MM.1S (cell line): Measurements from ENCODE around the gene RIPPLY3.

Experiments used
- EZH2 ChIP-seq: fragments of 300-600 bp; sonication (generic); optimal IDR thresholded peaks from 2 replicates; pipeline ENCODE3; 2017; ENCODE audit warnings: low read depth, mild to moderate bottlenecking, antibody characterized with exemption, low read length, mixed read lengths
- EZH2phosphoT487 ChIP-seq: fragments of 300-600 bp; sonication (generic); IDR thresholded peaks from 2 replicates; pipeline ENCODE4 v1.6.1; 2018; ENCODE audit warnings: antibody characterized with exemption, low read length
- TF ChIP-seq, protein P1 (sequence below): fragments of 300-600 bp; sonication (generic); IDR thresholded peaks from 2 replicates; pipeline ENCODE4 v1.5.1; 2016; ENCODE audit warnings: antibody characterized with exemption, low read length, mixed read lengths

DNA sequence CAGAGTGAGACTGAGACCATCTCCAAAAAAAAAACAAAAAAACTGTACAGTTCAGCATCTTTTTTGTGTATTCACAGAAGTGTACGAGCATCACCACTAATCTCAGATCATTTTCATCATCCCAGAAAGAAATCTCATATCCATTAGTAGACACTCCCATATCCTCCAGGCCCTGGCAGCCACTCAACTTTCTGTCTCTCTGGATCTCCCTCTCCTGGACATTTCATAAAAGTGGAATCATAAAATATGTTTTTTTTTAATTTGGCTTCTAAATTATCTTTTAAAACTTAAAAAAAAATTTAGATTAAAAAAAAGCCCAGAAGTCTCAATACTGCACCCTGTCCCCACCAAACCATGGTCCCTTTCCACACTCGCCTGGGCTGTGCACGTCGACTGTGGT, 22.1 kb downstream of the RIPPLY3 start:
- TF ChIP-seq, protein P1, sequence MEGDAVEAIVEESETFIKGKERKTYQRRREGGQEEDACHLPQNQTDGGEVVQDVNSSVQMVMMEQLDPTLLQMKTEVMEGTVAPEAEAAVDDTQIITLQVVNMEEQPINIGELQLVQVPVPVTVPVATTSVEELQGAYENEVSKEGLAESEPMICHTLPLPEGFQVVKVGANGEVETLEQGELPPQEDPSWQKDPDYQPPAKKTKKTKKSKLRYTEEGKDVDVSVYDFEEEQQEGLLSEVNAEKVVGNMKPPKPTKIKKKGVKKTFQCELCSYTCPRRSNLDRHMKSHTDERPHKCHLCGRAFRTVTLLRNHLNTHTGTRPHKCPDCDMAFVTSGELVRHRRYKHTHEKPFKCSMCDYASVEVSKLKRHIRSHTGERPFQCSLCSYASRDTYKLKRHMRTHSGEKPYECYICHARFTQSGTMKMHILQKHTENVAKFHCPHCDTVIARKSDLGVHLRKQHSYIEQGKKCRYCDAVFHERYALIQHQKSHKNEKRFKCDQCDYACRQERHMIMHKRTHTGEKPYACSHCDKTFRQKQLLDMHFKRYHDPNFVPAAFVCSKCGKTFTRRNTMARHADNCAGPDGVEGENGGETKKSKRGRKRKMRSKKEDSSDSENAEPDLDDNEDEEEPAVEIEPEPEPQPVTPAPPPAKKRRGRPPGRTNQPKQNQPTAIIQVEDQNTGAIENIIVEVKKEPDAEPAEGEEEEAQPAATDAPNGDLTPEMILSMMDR: no peak
- TF ChIP-seq EZH2 (no peak), EZH2phosphoT487 (no peak)
